GM12892 (cell line): ENCODE measurements around the gene RXFP2.

Experiments
- DNase-seq: peaks from one replicate; pipeline ENCODE4 v3.0.0; 2011; ENCODE audit not compliant: insufficient read length
- FAIRE-seq: peaks from 2 replicates; lab custom pipeline; 2011; peaks lifted over from hg19 to GRCh38; lab: Jason Lieb, UNC
- POLR2A ChIP-seq: IDR thresholded peaks from 2 replicates; pipeline ENCODE4 v1.6.1; 2011; ENCODE audit warnings: low read depth, low read length, control low read depth
- POLR2AphosphoS5 ChIP-seq: IDR thresholded peaks from 2 replicates; pipeline ENCODE4 v1.6.1; 2011; ENCODE audit warnings: low read depth, low read length, control low read depth
- TAF1 ChIP-seq: IDR thresholded peaks from 2 replicates; pipeline ENCODE4 v1.6.1; 2011; ENCODE audit warnings: low read depth, mild to moderate bottlenecking, control low read depth, low read length, borderline replicate concordance

The RXFP2 gene

DNA sequence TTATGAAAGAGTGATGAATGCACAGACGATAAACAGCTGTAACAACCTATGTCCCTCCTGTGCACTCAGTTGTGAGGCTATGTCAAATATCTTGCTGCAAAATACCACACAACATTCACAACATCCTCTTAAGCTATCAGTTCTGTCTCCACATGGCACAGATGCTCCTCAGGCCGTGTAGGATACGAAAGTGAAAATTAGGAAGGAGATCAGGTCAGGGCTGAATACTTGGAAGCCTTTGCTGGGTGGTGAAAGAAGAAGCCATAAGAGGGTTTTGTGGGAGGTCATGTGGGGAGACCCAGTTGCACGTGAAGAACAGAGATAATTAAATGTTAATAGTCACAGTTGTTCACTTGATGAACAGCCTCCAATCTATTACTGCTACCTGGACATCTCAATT is 58.9 kb downstream of the RXFP2 start:
- TF ChIP-seq TAF1 (no peak), POLR2A (no peak), POLR2AphosphoS5 (no peak)
- FAIRE-seq (no peak), DNase-seq (no peak)

- FAIRE-seq: no peak
- TF ChIP-seq TAF1 (no peak), POLR2A (no peak)
These were observed 61.8 kb downstream of the RXFP2 start for GRCh38 chr13:31801088-31801487.

DNA sequence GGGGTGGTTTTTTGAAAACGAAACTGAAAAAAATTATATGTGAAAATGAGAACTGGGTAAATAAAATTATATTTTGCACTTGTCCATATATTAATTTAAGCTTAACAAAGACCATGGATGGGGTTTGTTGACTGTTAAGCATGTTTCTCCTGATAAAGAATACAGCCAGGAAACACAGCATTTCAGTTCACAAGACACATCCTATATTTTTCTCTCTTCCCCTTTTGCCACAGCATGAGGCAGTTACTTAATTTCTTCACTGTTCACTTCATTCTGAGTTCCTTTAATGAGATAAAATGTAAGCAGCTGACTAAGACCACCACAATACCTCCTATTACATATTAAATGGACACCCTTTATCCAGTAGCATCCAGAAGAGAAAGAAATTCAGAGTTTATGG is 64.0 kb downstream of the RXFP2 start:
- no peak for FAIRE-seq
- DNase-seq: no peak
- no peak for TF ChIP-seq POLR2A

More at GRCh38 chr13:31801088-31801487, 61.8 kb downstream of the RXFP2 start:
- no peak for DNase-seq

DNA sequence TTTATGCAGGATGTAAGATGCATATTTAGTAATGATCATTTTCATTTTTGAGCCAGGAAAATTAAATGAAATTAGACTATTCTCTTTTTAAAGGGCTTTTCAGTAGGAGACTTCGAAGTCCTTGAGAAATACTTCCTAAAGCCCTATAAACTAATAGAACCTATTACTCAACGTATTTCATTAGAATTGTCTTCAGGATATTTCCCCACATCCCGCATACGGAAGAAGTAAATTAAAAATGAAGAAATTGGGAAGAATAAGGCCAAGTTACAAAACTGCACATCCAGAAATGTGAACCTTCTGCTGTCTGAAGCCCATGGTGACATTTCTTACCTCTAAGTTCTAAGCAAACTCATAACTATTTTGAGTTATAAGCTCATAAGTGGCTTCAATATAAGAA is 66.5 kb downstream of the RXFP2 start:
- TF ChIP-seq POLR2AphosphoS5 (no peak), POLR2A (no peak), TAF1 (no peak)

GRCh38 chr13:31807090-31807541 is 67.8 kb downstream of the RXFP2 start:
- DNase-seq (no peak), FAIRE-seq (no peak)
- TF ChIP-seq POLR2A: no peak
- no peak for TF ChIP-seq TAF1
- TF ChIP-seq POLR2AphosphoS5: no peak

More for the DNA sequence above, 66.5 kb downstream of the RXFP2 start:
- FAIRE-seq (no peak), DNase-seq (no peak)

DNA sequence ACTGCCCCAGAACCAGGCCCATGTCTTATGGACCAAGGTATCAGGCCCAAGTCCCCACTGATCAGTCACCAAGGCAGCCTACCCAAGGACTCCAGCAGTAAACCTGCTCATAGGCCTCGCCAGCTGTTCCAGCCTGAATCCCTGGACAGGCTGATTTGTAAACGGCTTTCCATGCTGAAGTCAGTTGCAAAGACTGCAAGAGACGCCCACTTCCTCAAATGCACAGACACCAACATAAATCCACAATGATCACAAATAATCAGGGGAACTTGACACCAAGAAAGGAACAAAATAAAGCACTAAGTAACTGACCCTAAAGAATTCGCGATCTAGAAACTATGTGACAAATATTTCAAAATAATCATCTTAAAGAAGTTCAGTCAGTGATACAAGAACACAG is 75.2 kb downstream of the RXFP2 start:
- FAIRE-seq (no peak), DNase-seq (no peak)
- no peak for TF ChIP-seq TAF1

DNA sequence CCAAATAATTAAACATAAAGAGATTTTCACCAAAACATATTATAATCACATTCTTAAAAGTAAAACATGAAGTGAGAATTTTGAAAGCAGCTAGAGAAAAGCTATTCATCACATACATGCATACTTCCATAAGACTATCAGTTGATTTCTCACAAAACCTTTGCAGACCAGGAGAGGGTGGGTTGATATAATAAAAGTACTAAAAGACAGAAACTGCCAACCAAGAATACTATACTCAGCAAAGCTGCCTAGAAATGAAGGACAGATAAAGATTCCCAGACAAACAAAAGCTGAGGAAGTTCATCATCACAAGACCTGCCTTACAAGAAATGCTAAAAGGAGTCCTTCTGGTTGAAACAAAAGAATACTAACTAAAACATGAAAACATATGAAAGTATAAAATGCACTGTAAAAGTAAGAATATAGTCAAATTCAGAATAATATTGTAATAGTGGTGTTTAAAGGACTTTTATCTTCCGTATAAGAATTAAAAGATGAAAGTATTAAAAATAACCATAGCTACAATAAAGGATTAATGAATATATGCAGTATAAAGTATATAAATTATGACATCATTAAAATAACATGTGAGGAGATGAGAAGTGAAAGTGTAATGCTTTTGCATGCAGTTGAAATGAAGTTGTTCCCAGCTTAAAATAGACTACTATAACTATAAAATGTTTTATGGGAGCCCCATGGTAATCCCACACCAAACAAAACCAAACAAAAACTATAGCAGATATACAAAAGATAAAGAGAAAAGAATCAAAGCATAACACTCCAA is 76.2 kb downstream of the RXFP2 start:
- no peak for DNase-seq
- TF ChIP-seq POLR2AphosphoS5: no peak
- TF ChIP-seq TAF1: no peak
- TF ChIP-seq POLR2A: no peak
- FAIRE-seq: no peak

- DNase-seq: no peak
- TF ChIP-seq POLR2AphosphoS5 (no peak), TAF1 (no peak), POLR2A (no peak)
- no peak for FAIRE-seq
These were observed 78.9 kb downstream of the RXFP2 start for GRCh38 chr13:31818236-31818635.

GRCh38 chr13:31824705-31825517 is 85.6 kb downstream of the RXFP2 start:
- FAIRE-seq (no peak), DNase-seq (no peak)
- TF ChIP-seq TAF1: no peak
- TF ChIP-seq POLR2A: no peak
- TF ChIP-seq POLR2AphosphoS5: no peak

DNA sequence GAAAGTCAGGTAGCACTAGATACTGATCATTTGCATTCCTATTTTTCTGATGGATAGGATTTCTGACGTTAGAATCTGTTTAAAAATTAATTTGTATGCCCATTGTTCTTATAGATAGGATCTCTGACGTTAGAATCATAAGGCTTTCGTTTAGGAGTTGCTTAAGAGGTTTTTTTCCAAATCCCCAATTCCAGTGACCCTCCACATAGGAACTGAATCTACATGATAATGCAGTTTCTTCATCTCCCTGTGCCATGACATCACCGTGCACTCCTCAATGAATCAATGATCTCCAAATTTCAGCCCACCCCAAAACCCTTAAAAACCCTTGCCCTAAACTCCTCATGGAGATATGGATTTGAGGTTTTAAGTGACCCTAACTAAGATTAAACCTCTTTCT is 87.2 kb downstream of the RXFP2 start:
- no peak for DNase-seq
- no peak for TF ChIP-seq TAF1
- TF ChIP-seq POLR2AphosphoS5: no peak
- no peak for TF ChIP-seq POLR2A
- FAIRE-seq: no peak

GRCh38 chr13:31827707-31828106 is 88.4 kb downstream of the RXFP2 start:
- no peak for FAIRE-seq
- DNase-seq: no peak
- TF ChIP-seq POLR2A (no peak), TAF1 (no peak), POLR2AphosphoS5 (no peak)

- no peak for TF ChIP-seq POLR2A
- TF ChIP-seq POLR2AphosphoS5: no peak
- no peak for TF ChIP-seq TAF1
- no peak for DNase-seq
These were observed 96.6 kb downstream of the RXFP2 start for GRCh38 chr13:31835932-31836331.

GRCh38 chr13:31843044-31843443 is 103.7 kb downstream of the RXFP2 start:
- DNase-seq (no peak), FAIRE-seq (no peak)
- TF ChIP-seq TAF1 (no peak), POLR2A (no peak), POLR2AphosphoS5 (no peak)

More at GRCh38 chr13:31835932-31836331, 96.6 kb downstream of the RXFP2 start:
- FAIRE-seq: no peak
